GM18861 (cell line): ENCODE measurements around the gene ZNF135.

Source experiments
- ATAC-seq: cut with Tn5 transposase; IDR thresholded peaks from one replicate; pipeline ENCODE4 v1.9.1; 2021; ENCODE audit not compliant: unreplicated experiment

The ZNF135 gene

DNA sequence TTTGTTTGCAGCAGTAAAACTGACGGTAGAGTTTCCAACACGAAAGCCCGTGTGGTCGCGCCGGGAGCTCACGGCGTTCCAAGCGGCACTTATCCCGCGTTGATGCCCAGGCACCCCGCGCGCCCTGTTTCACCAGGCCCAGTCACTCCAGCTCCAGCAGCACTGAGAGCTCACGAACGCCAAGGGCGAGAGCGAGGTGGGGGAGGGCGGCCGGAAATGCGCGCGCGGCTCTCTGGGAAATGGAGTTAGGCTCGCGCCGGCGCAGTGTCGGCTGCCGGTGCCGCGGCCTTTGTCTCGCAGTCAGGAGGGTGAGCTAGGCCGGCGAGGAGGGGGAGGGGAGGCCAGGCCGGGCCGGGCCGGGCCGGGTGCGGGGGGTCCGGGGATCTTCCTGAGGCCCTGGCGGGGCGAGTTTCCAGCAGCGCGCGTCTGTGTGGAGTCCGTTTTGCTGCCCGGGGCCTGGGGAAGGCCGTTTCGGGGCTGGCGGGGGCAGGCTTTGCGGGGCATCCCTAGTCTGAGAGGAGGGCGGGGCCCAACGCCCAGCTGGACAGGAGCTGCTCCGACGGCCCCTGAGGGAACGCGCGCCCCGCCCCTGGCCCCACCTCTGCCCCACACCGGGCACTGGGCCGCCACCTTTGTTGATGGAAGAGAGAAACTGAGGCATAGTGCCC lies at the start of gene ZNF135:
Gene ZNF135 (plus strand): TSS at position 280 of the 668 bp plus-strand sequence. CDS start 721 bp downstream, outside the sequence.
- ATAC-seq: no peak

DNA sequence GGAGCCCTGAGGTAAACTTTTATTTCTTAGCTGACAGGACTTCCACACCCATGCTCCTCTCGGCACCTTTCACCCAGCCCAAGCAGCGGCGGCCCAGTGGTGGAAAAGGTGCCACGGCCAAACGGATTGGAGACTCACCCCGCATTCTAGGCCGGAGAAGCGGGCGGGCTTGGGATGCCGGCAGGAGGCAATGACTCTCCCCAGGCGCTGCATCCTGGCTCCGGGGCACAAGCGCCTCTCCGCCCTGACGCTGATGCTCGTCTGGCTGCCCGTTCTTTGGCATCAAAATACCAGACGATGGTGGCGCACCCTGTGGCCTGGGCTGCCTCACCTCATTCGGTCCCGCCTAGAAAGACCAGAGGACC lies 49.8 kb upstream of the ZNF135 start:
- ATAC-seq: no peak

DNA sequence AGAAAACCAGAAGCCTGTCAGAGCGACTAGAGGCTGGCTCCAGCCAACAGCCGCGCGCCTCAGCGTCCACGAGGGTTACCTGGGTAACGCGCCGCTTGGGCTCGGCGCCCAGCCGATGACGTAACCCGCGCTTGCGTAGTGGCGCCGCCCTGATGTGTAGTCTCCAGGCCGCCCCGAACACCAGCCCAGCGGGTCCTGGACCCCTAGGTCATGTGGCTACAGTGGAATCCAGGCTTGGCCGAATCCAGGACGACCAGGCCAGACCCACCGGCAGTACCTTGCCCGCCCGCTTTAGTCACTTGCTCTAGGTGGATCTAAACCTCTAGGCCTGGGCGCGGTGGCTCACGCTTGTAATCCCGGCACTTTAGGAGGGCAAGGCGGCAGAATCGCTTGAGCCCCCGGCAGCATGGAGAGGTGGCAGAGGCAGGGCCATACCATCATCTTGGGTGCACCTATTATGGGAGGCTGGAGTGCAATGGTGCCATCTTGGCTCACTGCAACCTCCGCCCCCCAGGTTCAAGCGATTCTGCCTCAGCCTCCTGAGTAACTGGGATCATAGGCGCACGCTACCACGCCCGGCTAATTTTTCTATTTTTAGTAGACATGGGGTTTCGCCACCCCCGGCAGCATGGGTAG lies 49.3 kb upstream of the ZNF135 start:
- ATAC-seq: peak; percentile 84

DNA sequence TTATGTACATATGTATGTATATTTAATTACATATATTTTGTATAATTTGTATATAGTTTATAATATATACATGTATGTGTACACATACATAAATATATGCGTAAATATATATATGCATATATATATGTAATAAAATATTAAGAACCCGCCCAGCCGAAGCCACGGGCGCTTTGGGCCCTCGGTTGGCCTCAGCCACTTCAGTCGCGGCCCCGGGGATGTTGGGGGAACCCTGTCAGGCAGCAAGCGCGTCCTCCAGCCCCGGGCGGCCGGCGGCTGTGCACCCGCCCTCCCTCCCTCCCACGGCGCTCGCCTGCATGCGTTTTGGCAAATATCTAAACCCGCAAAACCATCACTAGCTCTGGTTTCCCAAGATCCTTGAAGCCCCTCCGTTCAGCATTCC lies 48.6 kb upstream of the ZNF135 start:
- no peak for ATAC-seq

- no peak for ATAC-seq
Observed at GRCh38 chr19:58014141-58014540, 44.9 kb upstream of the ZNF135 start.

DNA sequence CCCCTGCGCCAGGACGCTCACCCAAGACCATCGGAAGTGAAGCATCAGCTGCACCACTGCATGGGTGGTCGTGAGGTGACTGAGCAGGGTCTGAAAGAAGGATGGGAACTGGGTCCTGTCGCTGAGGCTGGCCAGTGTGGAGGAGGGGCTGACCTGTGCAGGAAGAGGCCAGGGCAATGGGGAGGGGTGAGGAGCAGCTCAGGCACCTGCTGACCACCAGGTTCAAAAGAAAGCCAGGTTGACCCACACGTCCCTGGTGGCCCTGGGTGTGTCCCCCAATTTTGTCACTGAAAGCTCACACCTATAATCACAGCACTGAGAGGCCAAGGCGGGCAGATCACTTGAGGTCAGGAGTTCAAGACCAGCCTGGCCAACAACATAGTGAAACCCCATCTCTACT lies 39.0 kb upstream of the ZNF135 start:
- ATAC-seq: no peak

DNA sequence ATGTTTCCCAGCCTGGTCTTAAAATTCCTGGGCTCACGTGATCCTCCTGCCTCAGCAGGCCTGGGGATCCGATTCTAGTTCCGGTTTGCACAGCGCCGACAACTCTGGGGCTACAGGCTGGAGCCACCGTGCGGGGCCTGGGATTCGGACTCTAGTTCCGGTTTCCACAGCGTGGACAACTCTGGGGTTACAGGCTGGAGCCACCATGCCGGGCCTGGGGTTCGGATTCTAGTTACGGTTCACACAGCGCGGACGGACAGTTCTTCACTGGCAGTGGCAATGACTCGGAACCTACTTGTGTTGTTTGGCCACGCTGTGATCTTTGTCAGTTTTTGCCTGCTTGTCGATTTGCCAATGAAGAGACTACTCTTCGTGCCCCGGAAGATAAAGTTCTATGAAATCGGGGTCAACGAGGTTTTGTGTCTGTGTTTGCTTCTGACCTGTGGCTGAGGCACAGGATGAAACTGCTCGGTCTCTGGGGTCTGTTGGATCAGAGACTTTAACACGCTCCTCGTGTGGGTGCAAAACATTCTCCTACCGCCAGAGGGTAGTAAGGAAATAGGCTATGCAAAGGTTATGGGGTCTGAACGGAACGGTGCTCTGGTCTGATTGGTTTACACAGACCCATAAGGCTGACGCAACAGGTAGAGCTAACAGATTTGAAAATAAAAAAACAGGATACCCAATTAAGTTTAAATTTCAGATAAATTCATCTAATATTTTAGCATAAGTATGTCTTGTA lies 37.4 kb upstream of the ZNF135 start:
- no peak for ATAC-seq

DNA sequence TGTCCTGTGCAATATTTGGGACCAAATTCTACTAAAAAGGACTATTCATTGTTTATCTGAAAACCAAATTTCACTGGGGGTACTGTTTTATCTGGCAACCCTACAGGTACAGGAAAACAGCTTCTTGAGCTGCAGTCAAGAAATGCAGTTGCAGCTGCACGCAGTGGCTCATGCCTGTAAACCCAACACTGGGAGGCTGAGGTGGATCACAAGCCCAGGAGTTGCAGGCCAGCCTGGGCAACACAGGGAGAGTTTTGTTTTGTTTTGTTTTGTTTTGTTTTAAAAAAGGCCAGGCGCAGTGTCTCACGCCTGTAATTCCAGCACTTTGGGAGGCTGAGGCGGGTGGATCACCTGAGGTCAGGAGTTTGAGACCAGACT lies 36.8 kb upstream of the ZNF135 start:
- no peak for ATAC-seq

DNA sequence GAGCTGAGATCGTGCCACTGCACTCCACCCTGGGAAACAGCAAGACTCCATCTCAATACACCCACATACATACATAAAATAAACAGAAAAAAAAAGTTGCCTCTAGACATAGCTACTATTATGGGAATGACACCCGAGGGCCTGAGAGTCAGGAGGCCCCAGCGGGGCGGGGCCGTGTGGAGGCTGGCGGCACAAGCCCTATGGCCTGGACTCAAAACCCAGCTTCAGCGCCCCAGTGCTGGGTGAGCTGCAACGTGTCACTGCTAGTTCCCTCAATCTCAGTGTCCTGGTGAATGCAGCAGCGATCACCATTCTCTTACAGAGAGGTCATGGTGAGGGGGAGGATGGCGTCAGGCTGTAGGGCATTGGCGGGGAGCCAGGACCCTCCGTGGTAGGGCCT lies 34.4 kb upstream of the ZNF135 start:
- no peak for ATAC-seq

DNA sequence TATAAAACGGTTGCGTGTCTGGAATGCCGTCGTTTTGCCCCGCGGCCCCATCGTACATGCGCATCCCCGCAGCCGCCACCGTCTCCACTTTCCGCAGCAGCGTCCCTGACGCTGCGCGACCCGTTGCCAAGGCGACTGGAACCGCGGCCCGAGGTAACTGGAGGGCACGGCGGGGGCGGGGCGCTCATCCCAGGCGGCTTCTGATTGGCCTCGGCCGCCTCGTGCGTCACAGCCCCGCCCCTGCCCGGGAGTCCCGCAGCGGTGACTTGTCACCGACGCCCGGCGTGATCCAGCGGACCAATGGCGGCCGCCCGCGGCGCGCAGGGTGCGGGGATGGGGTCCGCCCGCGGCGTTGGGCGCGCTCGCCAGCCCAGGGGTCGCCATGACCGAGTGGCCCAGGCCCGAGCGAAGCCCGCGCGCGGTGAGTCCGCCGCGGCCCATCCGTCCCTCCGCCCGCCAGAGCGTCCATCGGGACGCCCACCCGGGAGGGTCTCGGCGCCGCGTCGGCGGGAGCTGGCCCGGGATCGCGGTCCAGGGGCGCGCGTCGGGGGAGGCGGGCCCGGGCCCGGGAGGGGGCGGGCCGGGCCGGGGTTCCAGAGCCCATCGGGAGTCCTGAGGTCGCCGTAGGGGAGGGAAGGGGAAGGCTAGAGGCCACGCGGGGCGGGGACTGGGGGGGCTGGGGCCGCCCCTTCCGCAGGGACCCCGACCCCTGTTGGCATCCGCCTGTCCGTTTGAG lies 25.2 kb upstream of the ZNF135 start, which contains the start of gene ZSCAN1:
Gene ZSCAN1 (plus strand): TSS at position 285 of the 736 bp plus-strand sequence. CDS start 3,812 bp downstream, outside the sequence.
- no peak for ATAC-seq

DNA sequence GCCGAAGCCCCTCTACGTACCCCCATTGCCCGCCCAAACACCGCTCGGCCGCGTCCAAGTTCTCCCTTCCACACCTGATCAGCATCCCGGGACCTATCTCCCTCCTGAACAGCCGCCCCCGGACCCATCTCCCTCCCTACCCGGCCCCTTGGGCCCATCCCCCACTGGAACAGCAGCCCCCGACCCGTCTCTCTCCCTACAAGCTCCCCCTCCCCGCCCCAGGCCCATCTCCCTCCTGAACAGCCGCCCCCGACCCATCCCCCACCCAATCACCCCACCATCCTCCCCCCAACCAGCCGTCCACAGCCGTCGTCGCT lies 24.6 kb upstream of the ZNF135 start:
- no peak for ATAC-seq

GRCh38 chr19:58035863-58036262 lies 23.2 kb upstream of the ZNF135 start:
- ATAC-seq: no peak

- no peak for ATAC-seq
Observed at GRCh38 chr19:58037927-58038687, 21.0 kb upstream of the ZNF135 start.

GRCh38 chr19:58038688-58039204 lies 20.3 kb upstream of the ZNF135 start:
- ATAC-seq: no peak

DNA sequence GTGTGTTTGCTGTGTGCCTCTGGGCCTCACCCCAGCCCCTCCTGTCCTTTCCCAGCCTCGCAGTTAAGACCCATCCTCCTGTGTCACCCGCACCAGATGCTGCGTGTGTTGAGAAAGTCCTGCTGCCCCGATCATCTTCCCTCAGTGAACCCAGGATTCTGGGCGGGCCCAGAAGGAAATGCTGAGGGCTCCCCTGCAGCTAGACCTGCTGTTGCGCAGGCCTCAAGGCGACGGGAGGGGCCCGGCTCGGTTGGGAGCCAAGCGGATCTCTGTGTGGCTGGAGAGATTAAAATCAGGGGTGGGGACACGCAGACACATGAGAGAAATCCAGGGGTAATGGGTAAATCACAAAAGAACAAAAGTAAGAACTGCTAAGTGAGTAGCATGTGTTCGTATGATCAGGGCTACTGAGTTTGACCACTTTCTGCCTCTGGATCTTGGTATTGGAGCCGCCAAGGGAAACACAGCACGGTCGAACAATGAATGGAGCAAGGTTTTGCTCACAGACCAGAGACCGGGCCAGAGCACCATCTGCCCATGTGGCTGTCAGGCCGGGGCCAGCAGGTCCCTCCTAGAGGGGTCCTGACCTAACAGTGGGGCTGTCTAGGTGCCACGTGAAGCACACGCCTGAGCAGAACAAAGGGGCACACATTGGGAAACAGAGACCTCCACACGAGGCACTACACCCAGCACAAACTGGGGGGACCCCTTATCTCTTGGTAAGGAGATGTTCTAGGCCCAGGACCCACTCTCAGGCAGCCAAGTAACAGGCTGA lies 18.1 kb upstream of the ZNF135 start:
- no peak for ATAC-seq

DNA sequence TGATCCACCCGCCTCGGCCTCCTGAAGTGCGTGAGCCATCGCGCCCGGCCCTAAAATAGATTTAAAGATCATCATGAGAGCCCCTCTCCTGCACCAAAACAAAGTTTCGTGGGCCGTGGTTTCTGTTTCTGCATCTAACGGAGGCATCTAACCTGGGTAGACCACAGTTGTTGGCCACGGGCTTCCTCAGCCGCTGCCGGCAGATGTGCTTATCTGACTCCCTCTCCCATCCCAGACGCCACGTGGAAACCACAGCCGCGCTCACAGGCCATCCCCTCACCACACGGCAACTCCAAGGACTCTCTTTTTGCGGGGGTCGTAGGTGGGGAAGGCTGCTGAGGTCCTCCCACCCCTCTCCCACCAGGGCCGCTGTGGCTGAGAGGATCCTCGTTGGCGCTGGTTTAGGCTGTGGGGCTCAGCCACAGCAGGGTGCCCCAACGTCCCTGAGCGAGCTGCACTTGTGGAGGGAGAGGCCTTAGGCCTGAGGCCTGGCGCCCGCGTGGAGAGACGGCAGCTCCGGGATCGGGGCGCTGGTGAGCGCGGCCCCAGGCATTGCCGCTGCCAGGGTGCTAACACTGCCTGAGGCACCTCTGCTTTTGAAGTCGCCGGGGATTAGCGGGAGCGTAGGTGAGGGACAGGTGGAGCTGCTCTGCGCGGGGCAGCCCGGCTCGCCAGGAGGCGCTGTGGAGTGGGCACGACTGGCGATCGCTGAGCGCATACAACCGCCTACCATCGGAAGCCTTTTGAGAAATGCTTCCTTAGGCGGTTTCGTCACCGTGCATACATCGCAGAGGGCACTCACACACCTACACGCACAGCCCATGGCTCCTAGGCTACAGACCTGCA lies 16.4 kb upstream of the ZNF135 start:
- ATAC-seq: no peak

- ATAC-seq: no peak
Observed at GRCh38 chr19:58044391-58044790, 14.7 kb upstream of the ZNF135 start.

- no peak for ATAC-seq
Observed at GRCh38 chr19:58044886-58045285, 14.2 kb upstream of the ZNF135 start.
